HEK293 (cell line): ENCODE measurements around the gene RRP1.

Experiments
- BCL11A ChIP-seq: fragments of 450-650 bp; formaldehyde crosslinking; IDR thresholded peaks from 2 replicates; pipeline ENCODE4 v1.5.1; 2016; ENCODE audit warnings: low read depth, missing biosample characterization, missing genetic modification characterization
- EGR2 ChIP-seq: fragments of 450-650 bp; formaldehyde crosslinking; IDR thresholded peaks from 2 replicates; pipeline ENCODE4 v1.5.1; 2016; ENCODE audit warnings: low read depth, missing biosample characterization, missing genetic modification characterization
- GLI2 ChIP-seq: fragments of 450-650 bp; formaldehyde crosslinking; IDR thresholded peaks from 2 replicates; pipeline ENCODE4; 2017; ENCODE audit warnings: missing biosample characterization, missing genetic modification characterization, low read depth, borderline replicate concordance
- HOXC10 ChIP-seq: sonication (generic); formaldehyde crosslinking; IDR thresholded peaks from 2 replicates; pipeline ENCODE4 v1.8.1; 2023; ENCODE audit warnings: mild to moderate bottlenecking, missing genetic modification reagents
- SP2 ChIP-seq: fragments of 450-650 bp; formaldehyde crosslinking; IDR thresholded peaks from 2 replicates; pipeline ENCODE4 v1.5.1; 2016; ENCODE audit warnings: missing biosample characterization, missing genetic modification characterization
- SP3 ChIP-seq: fragments of 450-650 bp; formaldehyde crosslinking; IDR thresholded peaks from 2 replicates; pipeline ENCODE4 v1.5.1; 2016; ENCODE audit warnings: missing biosample characterization, missing genetic modification characterization
- WT1 ChIP-seq: fragments of 450-650 bp; formaldehyde crosslinking; IDR thresholded peaks from 2 replicates; pipeline ENCODE4 v1.5.1; 2016; ENCODE audit warnings: missing biosample characterization, missing genetic modification characterization
- ZBTB21 ChIP-seq: fragments of 450-650 bp; formaldehyde crosslinking; IDR thresholded peaks from 2 replicates; pipeline ENCODE4 v1.5.1; 2017; ENCODE audit warnings: missing biosample characterization, missing genetic modification characterization
- ZBTB48 ChIP-seq: fragments of 450-650 bp; formaldehyde crosslinking; IDR thresholded peaks from 2 replicates; pipeline ENCODE4 v1.5.1; 2016; ENCODE audit warnings: missing biosample characterization, missing genetic modification characterization
- ZNF155 ChIP-seq: fragments of 450-650 bp; formaldehyde crosslinking; IDR thresholded peaks from 2 replicates; pipeline ENCODE4 v1.5.1; 2016; ENCODE audit warnings: missing biosample characterization, missing genetic modification characterization
- ZNF274 ChIP-seq, 2 experiments: fragments of 200-500 bp in 1 of 2; fragments of 450-650 bp in 1 of 2; sonication (Bioruptor generic) in 1 of 2; formaldehyde crosslinking in 1 of 2; IDR thresholded peaks; 2 replicates each; pipeline versions ENCODE4 v1.5.1 to v1.6.1; 2014 to 2016; ENCODE audit warnings: borderline replicate concordance in 1 of 2, inconsistent platforms in 1 of 2, low read length in 1 of 2, missing biosample characterization in 1 of 2, missing genetic modification characterization in 1 of 2
- ZNF354C ChIP-seq: fragments of 450-650 bp; formaldehyde crosslinking; IDR thresholded peaks from 2 replicates; pipeline ENCODE4 v1.5.1; 2016; ENCODE audit warnings: missing biosample characterization, missing genetic modification characterization, low read depth, borderline replicate concordance
- ZNF366 ChIP-seq: fragments of 450-650 bp; formaldehyde crosslinking; conservative IDR thresholded peaks from 2 replicates; pipeline ENCODE4 v1.5.1; 2016; ENCODE audit warnings: missing biosample characterization, missing genetic modification characterization
- ZNF473 ChIP-seq: fragments of 450-650 bp; formaldehyde crosslinking; IDR thresholded peaks from 2 replicates; pipeline ENCODE4 v1.5.1; 2017; ENCODE audit warnings: missing biosample characterization, missing genetic modification characterization
- ZNF48 ChIP-seq: fragments of 450-650 bp; formaldehyde crosslinking; IDR thresholded peaks from 2 replicates; pipeline ENCODE4 v1.5.1; 2016; ENCODE audit warnings: missing biosample characterization, missing genetic modification characterization
- ZNF560 ChIP-seq: fragments of 450-650 bp; formaldehyde crosslinking; IDR thresholded peaks from 2 replicates; pipeline ENCODE4 v1.5.1; 2017; ENCODE audit warnings: missing biosample characterization, missing genetic modification characterization, borderline replicate concordance
- ZNF610 ChIP-seq: fragments of 450-650 bp; formaldehyde crosslinking; IDR thresholded peaks from 2 replicates; pipeline ENCODE4 v1.5.1; 2016; ENCODE audit warnings: missing biosample characterization, missing genetic modification characterization, borderline replicate concordance
- ZNF664 ChIP-seq: fragments of 450-650 bp; formaldehyde crosslinking; IDR thresholded peaks from 2 replicates; pipeline ENCODE4 v1.5.1; 2016; ENCODE audit warnings: missing biosample characterization, missing genetic modification characterization
- ZNF76 ChIP-seq: fragments of 450-650 bp; formaldehyde crosslinking; IDR thresholded peaks from 2 replicates; pipeline ENCODE4; 2016; ENCODE audit warnings: low read depth, missing biosample characterization, missing genetic modification characterization, borderline replicate concordance
- ZNF791 ChIP-seq: fragments of 450-650 bp; formaldehyde crosslinking; IDR thresholded peaks from 2 replicates; pipeline ENCODE4 v1.5.1; 2016; ENCODE audit warnings: missing biosample characterization, missing genetic modification characterization
- TF ChIP-seq, protein P1 (sequence below): fragments of 450-650 bp; formaldehyde crosslinking; IDR thresholded peaks from 2 replicates; pipeline ENCODE4 v1.5.1; 2016; ENCODE audit warnings: missing biosample characterization, missing genetic modification characterization, borderline replicate concordance
- TF ChIP-seq, protein P2 (sequence below): sonication (generic); formaldehyde crosslinking; IDR thresholded peaks from 2 replicates; pipeline ENCODE4 v1.8.1; 2022; ENCODE audit warnings: mild to moderate bottlenecking, moderate library complexity, missing genetic modification reagents
- TF ChIP-seq, protein P3 (sequence below): fragments of 450-650 bp; IDR thresholded peaks from 2 replicates; pipeline ENCODE4 v1.5.1; 2018; ENCODE audit warnings: missing biosample characterization, mild to moderate bottlenecking, missing genetic modification characterization
- TF ChIP-seq, protein P4 (sequence below): fragments of 450-650 bp; formaldehyde crosslinking; IDR thresholded peaks from 2 replicates; pipeline ENCODE4 v1.5.1; 2016; ENCODE audit warnings: missing biosample characterization, missing genetic modification characterization
- TF ChIP-seq, protein P5 (sequence below): fragments of 450-650 bp; formaldehyde crosslinking; IDR thresholded peaks from 2 replicates; pipeline ENCODE4 v1.5.1; 2016; ENCODE audit warnings: missing biosample characterization, missing genetic modification characterization
- TF ChIP-seq, protein P6 (sequence below): fragments of 450-650 bp; formaldehyde crosslinking; IDR thresholded peaks from 2 replicates; pipeline ENCODE4 v1.5.1; 2016; ENCODE audit warnings: missing biosample characterization, missing genetic modification characterization

RRP1 gene

DNA sequence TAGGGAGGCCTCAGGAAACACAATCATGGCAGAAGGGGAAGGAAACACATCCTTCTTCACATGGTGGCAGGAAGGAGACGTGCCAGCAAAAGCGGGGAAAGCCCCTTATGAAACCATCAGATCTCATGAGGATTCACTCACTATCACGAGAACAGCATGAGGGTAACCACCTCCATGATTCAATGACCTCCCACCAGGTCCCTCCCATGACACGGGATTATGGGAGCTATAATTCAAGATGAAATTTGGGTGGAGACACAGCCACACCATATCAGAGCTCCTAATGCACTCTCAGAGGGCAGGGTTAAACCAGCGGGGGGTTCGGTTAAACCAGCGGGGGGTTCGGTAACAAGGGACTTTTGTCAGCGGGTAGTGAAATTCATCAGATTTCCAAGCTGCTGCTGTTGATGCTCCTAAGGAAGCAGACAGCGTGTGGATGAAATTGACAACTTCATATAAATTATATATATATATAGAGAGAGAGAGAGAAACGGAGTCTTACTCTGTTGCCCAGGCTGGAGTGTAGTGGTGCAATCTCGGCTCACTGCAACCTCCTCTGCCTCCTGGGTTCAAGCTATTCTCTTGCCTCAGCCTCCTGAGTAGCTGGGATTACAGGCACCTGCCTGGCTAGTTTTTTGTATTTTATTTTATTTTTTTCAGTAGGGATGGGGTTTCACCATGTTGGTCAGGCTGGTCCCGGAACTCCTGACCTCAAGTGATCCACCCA, 17.5 kb upstream of the RRP1 start (continued):
- TF ChIP-seq ZNF610 (tag by site-specific recombination) = no peak
- peak; percentile 42 for TF ChIP-seq ZNF366 (tag by site-specific recombination)
- TF ChIP-seq GLI2 (tag by site-specific recombination) = no peak
- TF ChIP-seq, protein P1, sequence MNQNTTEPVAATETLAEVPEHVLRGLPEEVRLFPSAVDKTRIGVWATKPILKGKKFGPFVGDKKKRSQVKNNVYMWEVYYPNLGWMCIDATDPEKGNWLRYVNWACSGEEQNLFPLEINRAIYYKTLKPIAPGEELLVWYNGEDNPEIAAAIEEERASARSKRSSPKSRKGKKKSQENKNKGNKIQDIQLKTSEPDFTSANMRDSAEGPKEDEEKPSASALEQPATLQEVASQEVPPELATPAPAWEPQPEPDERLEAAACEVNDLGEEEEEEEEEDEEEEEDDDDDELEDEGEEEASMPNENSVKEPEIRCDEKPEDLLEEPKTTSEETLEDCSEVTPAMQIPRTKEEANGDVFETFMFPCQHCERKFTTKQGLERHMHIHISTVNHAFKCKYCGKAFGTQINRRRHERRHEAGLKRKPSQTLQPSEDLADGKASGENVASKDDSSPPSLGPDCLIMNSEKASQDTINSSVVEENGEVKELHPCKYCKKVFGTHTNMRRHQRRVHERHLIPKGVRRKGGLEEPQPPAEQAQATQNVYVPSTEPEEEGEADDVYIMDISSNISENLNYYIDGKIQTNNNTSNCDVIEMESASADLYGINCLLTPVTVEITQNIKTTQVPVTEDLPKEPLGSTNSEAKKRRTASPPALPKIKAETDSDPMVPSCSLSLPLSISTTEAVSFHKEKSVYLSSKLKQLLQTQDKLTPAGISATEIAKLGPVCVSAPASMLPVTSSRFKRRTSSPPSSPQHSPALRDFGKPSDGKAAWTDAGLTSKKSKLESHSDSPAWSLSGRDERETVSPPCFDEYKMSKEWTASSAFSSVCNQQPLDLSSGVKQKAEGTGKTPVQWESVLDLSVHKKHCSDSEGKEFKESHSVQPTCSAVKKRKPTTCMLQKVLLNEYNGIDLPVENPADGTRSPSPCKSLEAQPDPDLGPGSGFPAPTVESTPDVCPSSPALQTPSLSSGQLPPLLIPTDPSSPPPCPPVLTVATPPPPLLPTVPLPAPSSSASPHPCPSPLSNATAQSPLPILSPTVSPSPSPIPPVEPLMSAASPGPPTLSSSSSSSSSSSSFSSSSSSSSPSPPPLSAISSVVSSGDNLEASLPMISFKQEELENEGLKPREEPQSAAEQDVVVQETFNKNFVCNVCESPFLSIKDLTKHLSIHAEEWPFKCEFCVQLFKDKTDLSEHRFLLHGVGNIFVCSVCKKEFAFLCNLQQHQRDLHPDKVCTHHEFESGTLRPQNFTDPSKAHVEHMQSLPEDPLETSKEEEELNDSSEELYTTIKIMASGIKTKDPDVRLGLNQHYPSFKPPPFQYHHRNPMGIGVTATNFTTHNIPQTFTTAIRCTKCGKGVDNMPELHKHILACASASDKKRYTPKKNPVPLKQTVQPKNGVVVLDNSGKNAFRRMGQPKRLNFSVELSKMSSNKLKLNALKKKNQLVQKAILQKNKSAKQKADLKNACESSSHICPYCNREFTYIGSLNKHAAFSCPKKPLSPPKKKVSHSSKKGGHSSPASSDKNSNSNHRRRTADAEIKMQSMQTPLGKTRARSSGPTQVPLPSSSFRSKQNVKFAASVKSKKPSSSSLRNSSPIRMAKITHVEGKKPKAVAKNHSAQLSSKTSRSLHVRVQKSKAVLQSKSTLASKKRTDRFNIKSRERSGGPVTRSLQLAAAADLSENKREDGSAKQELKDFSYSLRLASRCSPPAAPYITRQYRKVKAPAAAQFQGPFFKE (tag by site-specific recombination) = no peak
- peak; percentile 69 for TF ChIP-seq ZNF76 (tag by site-specific recombination)
- TF ChIP-seq HOXC10 (CRISPR knock-in tag) = no peak
- TF ChIP-seq ZNF560 (tag by site-specific recombination) = no peak
- no peak for TF ChIP-seq ZNF155 (tag by site-specific recombination)
- TF ChIP-seq, protein P2, sequence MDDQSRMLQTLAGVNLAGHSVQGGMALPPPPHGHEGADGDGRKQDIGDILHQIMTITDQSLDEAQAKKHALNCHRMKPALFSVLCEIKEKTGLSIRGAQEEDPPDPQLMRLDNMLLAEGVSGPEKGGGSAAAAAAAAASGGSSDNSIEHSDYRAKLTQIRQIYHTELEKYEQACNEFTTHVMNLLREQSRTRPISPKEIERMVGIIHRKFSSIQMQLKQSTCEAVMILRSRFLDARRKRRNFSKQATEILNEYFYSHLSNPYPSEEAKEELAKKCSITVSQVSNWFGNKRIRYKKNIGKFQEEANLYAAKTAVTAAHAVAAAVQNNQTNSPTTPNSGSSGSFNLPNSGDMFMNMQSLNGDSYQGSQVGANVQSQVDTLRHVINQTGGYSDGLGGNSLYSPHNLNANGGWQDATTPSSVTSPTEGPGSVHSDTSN (CRISPR knock-in tag) = no peak
- TF ChIP-seq, protein P3, sequence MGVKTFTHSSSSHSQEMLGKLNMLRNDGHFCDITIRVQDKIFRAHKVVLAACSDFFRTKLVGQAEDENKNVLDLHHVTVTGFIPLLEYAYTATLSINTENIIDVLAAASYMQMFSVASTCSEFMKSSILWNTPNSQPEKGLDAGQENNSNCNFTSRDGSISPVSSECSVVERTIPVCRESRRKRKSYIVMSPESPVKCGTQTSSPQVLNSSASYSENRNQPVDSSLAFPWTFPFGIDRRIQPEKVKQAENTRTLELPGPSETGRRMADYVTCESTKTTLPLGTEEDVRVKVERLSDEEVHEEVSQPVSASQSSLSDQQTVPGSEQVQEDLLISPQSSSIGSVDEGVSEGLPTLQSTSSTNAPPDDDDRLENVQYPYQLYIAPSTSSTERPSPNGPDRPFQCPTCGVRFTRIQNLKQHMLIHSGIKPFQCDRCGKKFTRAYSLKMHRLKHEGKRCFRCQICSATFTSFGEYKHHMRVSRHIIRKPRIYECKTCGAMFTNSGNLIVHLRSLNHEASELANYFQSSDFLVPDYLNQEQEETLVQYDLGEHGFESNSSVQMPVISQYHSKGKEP (tag by site-specific recombination) = no peak
- no peak for TF ChIP-seq ZNF664
- no peak for TF ChIP-seq BCL11A (tag by site-specific recombination)
- TF ChIP-seq WT1 = peak; percentile 94
- no peak for TF ChIP-seq ZBTB21 (tag by site-specific recombination)
- no peak for TF ChIP-seq ZNF473 (tag by site-specific recombination)
- TF ChIP-seq ZNF48 (tag by site-specific recombination) = no peak
- TF ChIP-seq ZNF354C (tag by site-specific recombination) = no peak
- TF ChIP-seq SP2 (tag by site-specific recombination) = peak; percentile 68
- TF ChIP-seq EGR2 (tag by site-specific recombination) = peak; percentile 47; the same call in 1 of the 2 replicates
- TF ChIP-seq ZNF791 (tag by site-specific recombination) = no peak
- peak; percentile 45 for TF ChIP-seq SP3 (tag by site-specific recombination)
- TF ChIP-seq ZBTB48 (tag by site-specific recombination) = no peak
- TF ChIP-seq ZNF274 (IDR thresholded peaks at IDR 0.05; ENCODE audit: low read length) = no peak
- TF ChIP-seq ZNF274 (tag by site-specific recombination; IDR thresholded peaks at IDR 0.05; ENCODE audit: borderline replicate concordance) = no peak
- TF ChIP-seq, protein P4, sequence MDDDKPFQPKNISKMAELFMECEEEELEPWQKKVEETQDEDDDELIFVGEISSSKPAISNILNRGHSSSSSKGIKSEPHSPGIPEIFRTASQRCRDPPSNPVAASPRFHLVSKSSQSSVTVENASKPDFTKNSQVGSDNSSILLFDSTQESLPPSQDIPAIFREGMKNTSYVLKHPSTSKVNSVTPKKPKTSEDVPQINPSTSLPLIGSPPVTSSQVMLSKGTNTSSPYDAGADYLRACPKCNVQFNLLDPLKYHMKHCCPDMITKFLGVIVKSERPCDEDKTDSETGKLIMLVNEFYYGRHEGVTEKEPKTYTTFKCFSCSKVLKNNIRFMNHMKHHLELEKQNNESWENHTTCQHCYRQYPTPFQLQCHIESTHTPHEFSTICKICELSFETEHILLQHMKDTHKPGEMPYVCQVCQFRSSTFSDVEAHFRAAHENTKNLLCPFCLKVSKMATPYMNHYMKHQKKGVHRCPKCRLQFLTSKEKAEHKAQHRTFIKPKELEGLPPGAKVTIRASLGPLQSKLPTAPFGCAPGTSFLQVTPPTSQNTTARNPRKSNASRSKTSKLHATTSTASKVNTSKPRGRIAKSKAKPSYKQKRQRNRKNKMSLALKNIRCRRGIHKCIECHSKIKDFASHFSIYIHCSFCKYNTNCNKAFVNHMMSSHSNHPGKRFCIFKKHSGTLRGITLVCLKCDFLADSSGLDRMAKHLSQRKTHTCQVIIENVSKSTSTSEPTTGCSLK (tag by site-specific recombination) = no peak
- TF ChIP-seq, protein P5, sequence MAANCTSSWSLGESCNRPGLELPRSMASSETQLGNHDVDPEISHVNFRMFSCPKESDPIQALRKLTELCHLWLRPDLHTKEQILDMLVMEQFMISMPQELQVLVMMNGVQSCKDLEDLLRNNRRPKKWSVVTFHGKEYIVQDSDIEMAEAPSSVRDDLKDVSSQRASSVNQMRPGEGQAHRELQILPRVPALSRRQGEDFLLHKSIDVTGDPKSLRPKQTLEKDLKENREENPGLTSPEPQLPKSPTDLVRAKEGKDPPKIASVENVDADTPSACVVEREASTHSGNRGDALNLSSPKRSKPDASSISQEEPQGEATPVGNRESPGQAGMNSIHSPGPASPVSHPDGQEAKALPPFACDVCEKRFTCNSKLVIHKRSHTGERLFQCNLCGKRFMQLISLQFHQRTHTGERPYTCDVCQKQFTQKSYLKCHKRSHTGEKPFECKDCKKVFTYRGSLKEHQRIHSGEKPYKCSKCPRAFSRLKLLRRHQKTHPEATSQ = no peak; the same call in 1 of the 2 replicates
- TF ChIP-seq, protein P6, sequence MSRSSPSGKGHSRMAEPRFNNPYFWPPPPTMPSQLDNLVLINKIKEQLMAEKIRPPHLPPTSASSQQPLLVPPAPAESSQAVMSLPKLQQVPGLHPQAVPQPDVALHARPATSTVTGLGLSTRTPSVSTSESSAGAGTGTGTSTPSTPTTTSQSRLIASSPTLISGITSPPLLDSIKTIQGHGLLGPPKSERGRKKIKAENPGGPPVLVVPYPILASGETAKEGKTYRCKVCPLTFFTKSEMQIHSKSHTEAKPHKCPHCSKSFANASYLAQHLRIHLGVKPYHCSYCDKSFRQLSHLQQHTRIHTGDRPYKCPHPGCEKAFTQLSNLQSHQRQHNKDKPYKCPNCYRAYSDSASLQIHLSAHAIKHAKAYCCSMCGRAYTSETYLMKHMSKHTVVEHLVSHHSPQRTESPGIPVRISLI = no peak
